Stomach smooth muscle (tissue), 2 donors: ENCODE measurements around the gene STXBP2.

Source experiments
- H3K27ac ChIP-seq: one replicate; pipeline ENCODE4 v1.7.0; 2013; ENCODE audit warnings: mild to moderate bottlenecking, low read length, inconsistent platforms
- H3K27me3 ChIP-seq, 2 donors: one replicate each; pipeline ENCODE4 v1.7.0; 2013; ENCODE audit warnings: low read length in 2 of 2; ENCODE audit not compliant: insufficient read depth in 2 of 2, control insufficient read depth in 1 of 2
- H3K36me3 ChIP-seq, 2 donors: one replicate each; pipeline ENCODE4 v1.7.0; 2013; ENCODE audit warnings: low read length in 2 of 2; ENCODE audit not compliant: control insufficient read depth in 2 of 2, insufficient read depth in 2 of 2
- H3K4me1 ChIP-seq: one replicate; pipeline ENCODE4 v1.7.0; 2013; ENCODE audit warnings: low read length; ENCODE audit not compliant: control insufficient read depth, insufficient read depth
- H3K4me3 ChIP-seq, 2 donors: one replicate each; pipeline ENCODE4 v1.7.0; 2013; ENCODE audit warnings: low read length in 2 of 2
- H3K9ac ChIP-seq, 2 donors: one replicate each; pipeline ENCODE4 v1.7.0; 2013; ENCODE audit warnings: low read length in 2 of 2, mild to moderate bottlenecking in 1 of 2
- H3K9me3 ChIP-seq, 2 donors: one replicate each; pipeline ENCODE4 v1.7.0; 2013; ENCODE audit warnings: low read length in 2 of 2; ENCODE audit not compliant: control insufficient read depth in 2 of 2
- donor health status: healthy.
- donor health status: Pancreatic carcinoma.

The STXBP2 gene

DNA sequence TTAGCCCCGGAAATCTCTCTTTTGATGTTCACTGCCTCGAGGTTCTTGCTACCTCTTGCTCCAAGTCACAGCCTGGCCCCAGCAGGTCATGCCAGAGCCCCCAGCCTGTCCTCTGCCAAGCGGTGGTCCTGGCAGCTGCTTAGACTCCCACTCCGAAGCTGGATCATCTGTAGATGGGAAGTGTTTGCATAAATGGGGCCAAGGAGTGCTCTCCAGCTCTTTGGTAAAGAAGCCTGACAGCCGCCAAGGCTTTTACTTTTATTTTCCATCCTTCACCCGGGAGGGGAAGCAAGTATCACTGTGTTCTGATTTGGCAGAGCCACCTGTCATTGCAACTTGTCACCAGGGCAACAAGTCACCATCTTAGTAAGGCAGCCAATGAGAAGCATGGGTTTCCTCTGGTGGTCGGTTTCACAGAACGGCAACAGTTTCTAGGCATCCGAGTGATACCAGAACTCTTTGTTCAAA lies 21.3 kb downstream of the STXBP2 start:
- Histone ChIP-seq H3K9ac (no peak overlapping the region), H3K27ac (no peak overlapping the region), H3K9me3 (no peaks in the 10 kb centered on the region), H3K36me3 (no peaks in the 10 kb centered on the region), H3K4me1 (no peaks in the 10 kb centered on the region), H3K4me3 (no peak overlapping the region), H3K27me3 (no peaks in the 10 kb centered on the region)

DNA sequence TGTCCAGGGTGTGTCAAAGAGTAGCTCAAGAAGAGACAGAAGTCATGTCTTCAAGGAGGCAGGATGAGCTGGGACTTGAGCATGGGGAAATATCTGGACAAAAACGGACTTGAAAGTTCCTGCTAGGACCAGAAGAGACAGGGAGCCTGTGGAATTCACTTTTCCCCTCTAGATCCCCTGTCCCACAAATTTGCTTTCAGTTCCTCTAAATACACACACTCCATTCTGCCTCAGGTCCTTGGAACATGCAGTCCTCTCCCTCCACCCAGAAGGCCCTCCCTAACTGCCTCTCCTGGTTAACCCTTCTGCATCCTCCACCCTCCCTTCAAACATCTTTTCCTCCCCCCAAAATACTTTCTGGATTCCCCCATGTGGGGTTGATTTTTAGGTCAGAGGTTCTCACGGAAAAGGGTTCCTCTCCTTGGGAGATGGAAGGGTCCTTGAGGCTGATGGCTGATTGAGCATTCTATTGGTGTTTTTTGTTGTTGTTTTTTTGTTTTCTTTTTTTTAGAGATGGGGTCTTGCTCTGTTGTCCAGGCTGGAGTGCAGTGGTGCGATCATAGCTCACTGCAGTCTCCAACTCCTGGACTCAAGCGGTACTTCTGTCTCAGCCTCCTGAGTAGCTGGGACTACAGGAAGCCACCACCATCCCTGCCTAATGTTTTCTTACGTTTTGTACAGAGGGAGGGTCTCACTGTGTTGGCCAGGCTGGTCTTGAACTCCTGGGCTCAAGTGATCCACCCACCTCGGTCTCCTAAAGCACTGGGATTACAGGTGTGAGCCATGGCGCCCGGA lies 25.0 kb downstream of the STXBP2 start:
- Histone ChIP-seq H3K4me3 (no peak overlapping the region), H3K27me3 (peaks cover 0 to 2% of the 10 kb centered on the region in 2 donors), H3K27ac (no peak overlapping the region), H3K36me3 (no peaks in the 10 kb centered on the region), H3K4me1 (no peaks in the 10 kb centered on the region), H3K9ac (no peak overlapping the region), H3K9me3 (no peaks in the 10 kb centered on the region)

DNA sequence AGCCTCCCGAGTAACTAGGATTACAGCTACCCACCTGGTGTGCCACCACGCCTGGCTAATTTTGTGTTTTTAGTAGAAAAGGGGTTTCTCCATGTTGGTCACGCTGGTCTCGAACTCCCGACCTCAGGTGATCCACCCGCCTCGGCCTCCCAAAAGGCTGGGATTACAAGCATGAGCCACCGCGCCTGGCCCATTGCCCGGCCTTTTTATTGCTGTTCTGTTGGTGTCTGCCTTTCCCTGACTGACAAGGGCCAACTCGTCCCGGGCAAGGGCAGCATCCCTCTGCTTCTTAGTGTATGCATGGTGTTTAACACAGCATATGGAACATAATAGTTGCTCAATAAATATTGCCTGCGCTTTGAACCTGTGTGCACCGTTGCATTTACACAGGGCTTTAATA lies 25.7 kb downstream of the STXBP2 start:
- H3K9ac ChIP-seq, result no peak overlapping the region
- H3K36me3 ChIP-seq, result no peaks in the 10 kb centered on the region
- H3K4me3 ChIP-seq, result no peak overlapping the region
- peaks cover 0 to 2% of the 10 kb centered on the region in 2 donors for H3K27me3 ChIP-seq
- no peak overlapping the region for H3K27ac ChIP-seq
- H3K4me1 ChIP-seq, result no peaks in the 10 kb centered on the region
- no peaks in the 10 kb centered on the region for H3K9me3 ChIP-seq

DNA sequence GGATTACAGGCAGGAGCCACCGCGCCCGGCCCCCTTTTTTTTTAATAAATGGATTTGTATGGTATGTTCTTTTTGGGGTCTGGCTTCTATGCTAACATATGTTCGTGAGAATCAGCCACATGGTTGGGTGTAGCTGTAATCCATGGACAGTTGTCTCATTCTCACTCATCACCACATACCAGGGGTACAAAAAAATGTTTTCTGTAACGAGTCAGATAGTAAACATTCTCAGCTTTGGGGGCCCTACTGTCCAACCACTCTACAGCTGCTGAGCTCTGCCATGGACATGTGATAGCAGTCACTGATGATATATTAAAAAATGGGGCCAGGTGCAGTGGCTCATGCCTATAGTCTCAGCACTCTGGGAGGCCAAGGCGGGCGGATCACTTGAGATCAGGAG lies 26.8 kb downstream of the STXBP2 start:
- H3K4me1 ChIP-seq, result no peaks in the 10 kb centered on the region
- H3K27ac ChIP-seq, result no peak overlapping the region
- H3K27me3 ChIP-seq, result peaks cover 0 to 3% of the 10 kb centered on the region in 2 donors
- no peak overlapping the region for H3K9ac ChIP-seq
- no peaks in the 10 kb centered on the region for H3K36me3 ChIP-seq
- H3K9me3 ChIP-seq, result no peaks in the 10 kb centered on the region
- no peak overlapping the region for H3K4me3 ChIP-seq

DNA sequence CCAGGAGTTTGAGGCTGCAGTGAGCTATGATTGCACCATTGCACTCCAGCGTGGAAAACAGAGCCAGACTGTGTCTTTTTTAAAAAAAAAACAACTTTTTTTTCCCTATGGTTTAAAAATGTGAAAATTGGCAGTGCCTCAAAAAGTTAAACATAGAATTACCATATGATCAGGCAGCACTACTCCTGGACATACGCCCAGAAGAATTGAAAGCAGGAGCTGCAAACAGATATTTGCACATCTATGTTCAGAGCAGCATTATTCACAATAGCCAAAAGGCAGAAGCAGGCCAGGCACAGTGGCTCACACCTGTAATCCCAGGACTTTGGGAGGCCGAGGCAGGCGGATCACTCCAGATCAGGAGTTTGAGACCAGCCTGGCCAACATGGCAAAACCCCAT lies 28.2 kb downstream of the STXBP2 start:
- H3K27me3 ChIP-seq, result peaks cover 4 to 7% of the 10 kb centered on the region in 2 donors
- no peaks in the 10 kb centered on the region for H3K9me3 ChIP-seq
- H3K4me1 ChIP-seq, result peaks cover 2% of the 10 kb centered on the region
- no peak overlapping the region for H3K27ac ChIP-seq
- H3K9ac ChIP-seq, result no peak overlapping the region
- H3K36me3 ChIP-seq, result no peaks in the 10 kb centered on the region
- no peak overlapping the region for H3K4me3 ChIP-seq

DNA sequence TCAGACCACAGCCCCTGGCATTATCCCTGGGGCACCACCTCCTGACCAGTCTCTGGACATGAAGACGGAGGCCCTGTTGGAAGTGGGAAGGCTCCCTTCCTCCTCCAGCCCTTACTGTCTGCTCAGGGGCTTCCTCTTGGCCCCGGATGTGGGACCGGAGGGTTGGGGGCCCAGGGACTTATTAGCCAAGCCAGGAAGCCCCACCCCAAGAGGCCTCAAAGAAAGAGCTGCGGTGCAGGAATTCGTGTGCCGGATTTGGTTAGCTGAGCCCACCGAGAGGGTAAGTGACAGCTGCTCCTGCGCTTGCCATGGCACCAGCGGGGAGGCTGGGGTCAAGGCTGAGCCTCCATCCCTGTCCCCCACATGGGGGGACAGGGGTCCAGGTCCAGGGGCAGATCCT lies 31.9 kb downstream of the STXBP2 start, which contains the start of gene RETN:
RETN (plus strand) TSS at position 208 of the 400 bp plus-strand sequence. CDS start 278 bp downstream, outside the sequence.
- Histone ChIP-seq H3K27ac (no peak within 1 kb of the TSS), H3K4me3 (no peak within 1 kb of the TSS), H3K4me1 (peaks cover 2% of the 10 kb centered on the region), H3K9me3 (no peaks in the 10 kb centered on the region), H3K36me3 (no peaks in the 10 kb centered on the region), H3K9ac (no peak within 1 kb of the TSS), H3K27me3 (peaks cover 16 to 18% of the 10 kb centered on the region in 2 donors)

DNA sequence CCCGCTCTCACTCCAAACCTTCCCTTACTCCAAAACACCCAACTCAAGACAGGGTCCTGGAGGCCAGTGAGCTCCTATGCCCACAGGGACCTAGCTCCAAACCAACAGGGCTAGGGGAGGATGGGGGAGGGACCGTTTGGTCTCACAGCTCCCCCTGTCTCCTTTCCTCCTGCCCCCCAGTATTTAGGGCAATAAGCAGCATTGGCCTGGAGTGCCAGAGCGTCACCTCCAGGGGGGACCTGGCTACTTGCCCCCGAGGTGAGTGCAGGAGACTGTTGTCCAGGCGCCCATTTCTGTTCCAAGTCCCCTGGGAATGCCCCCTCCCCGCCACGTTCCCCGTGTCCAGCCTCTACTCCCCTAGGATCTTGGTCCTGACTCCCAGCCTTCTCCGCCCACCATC lies 32.7 kb downstream of the STXBP2 start:
- no peak overlapping the region for H3K4me3 ChIP-seq

DNA sequence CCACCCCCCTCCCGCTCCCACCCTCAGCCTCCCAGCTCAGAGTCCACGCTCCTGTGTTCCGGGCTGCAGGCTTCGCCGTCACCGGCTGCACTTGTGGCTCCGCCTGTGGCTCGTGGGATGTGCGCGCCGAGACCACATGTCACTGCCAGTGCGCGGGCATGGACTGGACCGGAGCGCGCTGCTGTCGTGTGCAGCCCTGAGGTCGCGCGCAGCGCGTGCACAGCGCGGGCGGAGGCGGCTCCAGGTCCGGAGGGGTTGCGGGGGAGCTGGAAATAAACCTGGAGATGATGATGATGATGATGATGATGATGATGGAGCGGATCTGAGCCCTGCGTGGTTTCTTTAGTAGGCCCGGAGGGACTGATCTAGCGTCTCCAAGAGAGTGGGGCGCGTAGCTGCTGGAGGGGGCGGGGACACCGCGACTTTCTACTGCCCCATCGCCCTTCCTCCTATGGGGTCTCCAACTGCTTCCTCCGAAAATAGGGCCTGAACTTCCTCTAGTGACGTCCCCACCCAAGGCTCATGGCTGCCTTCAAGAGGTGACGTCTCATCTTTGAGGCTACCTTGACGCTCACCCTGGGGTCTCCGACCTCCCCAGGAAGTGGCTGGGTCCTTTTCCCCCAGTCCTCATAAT lies 33.4 kb downstream of the STXBP2 start:
- Histone ChIP-seq H3K27ac (no peak overlapping the region), H3K4me1 (peaks cover 2% of the 10 kb centered on the region), H3K4me3 (no peak overlapping the region), H3K9ac (no peak overlapping the region), H3K27me3 (peaks cover 16 to 18% of the 10 kb centered on the region in 2 donors), H3K9me3 (no peaks in the 10 kb centered on the region), H3K36me3 (no peaks in the 10 kb centered on the region)

More for the DNA sequence above, 32.7 kb downstream of the STXBP2 start:
- peaks cover 2% of the 10 kb centered on the region for H3K4me1 ChIP-seq
- no peak overlapping the region for H3K27ac ChIP-seq
- H3K27me3 ChIP-seq, result peaks cover 16 to 18% of the 10 kb centered on the region in 2 donors
- H3K36me3 ChIP-seq, result no peaks in the 10 kb centered on the region
- no peaks in the 10 kb centered on the region for H3K9me3 ChIP-seq
- H3K9ac ChIP-seq, result no peak overlapping the region

DNA sequence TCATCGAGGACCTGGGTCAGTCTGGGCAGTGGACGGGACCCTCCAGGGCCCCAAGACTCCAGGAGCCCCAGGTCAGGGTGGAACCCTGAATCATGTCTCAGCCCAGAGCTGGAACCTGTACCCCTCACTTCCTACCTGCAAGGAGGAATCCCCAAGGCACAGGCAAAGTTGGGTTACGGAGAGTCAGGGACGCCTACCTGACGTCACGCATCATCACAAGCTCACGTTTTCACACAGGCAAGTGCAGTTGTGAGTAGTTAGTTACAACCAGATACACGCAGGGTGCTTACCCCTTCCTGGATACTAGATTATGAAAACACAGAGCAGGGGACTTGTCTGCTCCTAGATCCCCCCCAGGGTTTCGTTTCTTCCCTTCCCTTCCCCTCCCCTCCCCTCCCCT lies 33.9 kb downstream of the STXBP2 start:
- no peak overlapping the region for H3K27ac ChIP-seq
- no peak overlapping the region for H3K4me3 ChIP-seq
- peaks cover 16 to 18% of the 10 kb centered on the region in 2 donors for H3K27me3 ChIP-seq
- no peaks in the 10 kb centered on the region for H3K9me3 ChIP-seq
- no peaks in the 10 kb centered on the region for H3K36me3 ChIP-seq
- no peak overlapping the region for H3K9ac ChIP-seq
- H3K4me1 ChIP-seq, result peaks cover 2% of the 10 kb centered on the region

DNA sequence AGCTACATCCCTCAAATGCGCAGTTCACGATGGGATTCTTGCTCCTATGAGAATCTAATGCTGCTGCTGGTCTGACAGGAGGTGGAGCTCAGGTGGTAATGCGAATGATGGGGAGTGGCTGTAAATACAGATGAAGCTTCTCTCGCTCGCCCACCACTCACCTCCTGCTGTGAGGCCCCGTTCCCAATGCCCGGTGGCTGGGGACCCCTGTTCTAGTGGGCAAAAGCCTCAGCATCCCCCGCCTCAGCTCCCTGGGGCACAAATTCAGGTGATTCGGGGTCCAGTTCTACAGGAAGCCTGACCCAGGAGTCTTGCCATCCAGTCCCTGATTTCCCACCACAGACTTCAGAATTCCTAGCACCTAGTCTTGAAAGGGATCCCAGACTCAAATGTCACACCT lies 35.6 kb downstream of the STXBP2 start:
- H3K4me3 ChIP-seq, result no peak overlapping the region
- H3K9me3 ChIP-seq, result no peaks in the 10 kb centered on the region
- no peaks in the 10 kb centered on the region for H3K36me3 ChIP-seq
- H3K27me3 ChIP-seq, result peaks cover 22% of the 10 kb centered on the region in 2 donors
- no peak overlapping the region for H3K27ac ChIP-seq
- no peak overlapping the region for H3K9ac ChIP-seq
- H3K4me1 ChIP-seq, result peaks cover 2% of the 10 kb centered on the region
